Muscle layer of colon (tissue), 2 donors: ENCODE results near the gene SNAPC2.
"Not testable (repeated sequence)": the region's sequence is repeated elsewhere in the genome, so short reads cannot be mapped to it uniquely, and the experiment has no call there.

ENCODE experiments used
- H3K27ac ChIP-seq: one replicate; pipeline ENCODE4 v1.7.0; 2013; ENCODE audit warnings: low read depth, mild to moderate bottlenecking, low read length, moderate library complexity
- H3K27me3 ChIP-seq, 2 donors: one replicate each; pipeline ENCODE4 v1.7.0; 2013; ENCODE audit warnings: low read length in 2 of 2, mild to moderate bottlenecking in 2 of 2; ENCODE audit not compliant: insufficient read depth in 2 of 2, control insufficient read depth in 1 of 2
- H3K36me3 ChIP-seq: one replicate; pipeline ENCODE4 v1.7.0; 2013; ENCODE audit warnings: mild to moderate bottlenecking, low read length; ENCODE audit not compliant: insufficient read depth
- H3K4me1 ChIP-seq: one replicate; pipeline ENCODE4 v1.7.0; 2013; ENCODE audit warnings: mild to moderate bottlenecking, low read length; ENCODE audit not compliant: insufficient read depth
- H3K4me3 ChIP-seq, 2 donors: one replicate each; pipeline ENCODE4 v1.7.0; 2013; ENCODE audit warnings: low read length in 2 of 2, low read depth in 1 of 2, mild to moderate bottlenecking in 1 of 2, moderate library complexity in 1 of 2
- H3K9ac ChIP-seq: one replicate; pipeline ENCODE4 v1.7.0; 2013; ENCODE audit warnings: low read length
- H3K9me3 ChIP-seq: one replicate; pipeline ENCODE4 v1.7.0; 2013; ENCODE audit warnings: mild to moderate bottlenecking, low read length
- donor health status: abdominal sarcoma.
- donor health status: Adenocarcinoma of cecum.

Gene SNAPC2

DNA sequence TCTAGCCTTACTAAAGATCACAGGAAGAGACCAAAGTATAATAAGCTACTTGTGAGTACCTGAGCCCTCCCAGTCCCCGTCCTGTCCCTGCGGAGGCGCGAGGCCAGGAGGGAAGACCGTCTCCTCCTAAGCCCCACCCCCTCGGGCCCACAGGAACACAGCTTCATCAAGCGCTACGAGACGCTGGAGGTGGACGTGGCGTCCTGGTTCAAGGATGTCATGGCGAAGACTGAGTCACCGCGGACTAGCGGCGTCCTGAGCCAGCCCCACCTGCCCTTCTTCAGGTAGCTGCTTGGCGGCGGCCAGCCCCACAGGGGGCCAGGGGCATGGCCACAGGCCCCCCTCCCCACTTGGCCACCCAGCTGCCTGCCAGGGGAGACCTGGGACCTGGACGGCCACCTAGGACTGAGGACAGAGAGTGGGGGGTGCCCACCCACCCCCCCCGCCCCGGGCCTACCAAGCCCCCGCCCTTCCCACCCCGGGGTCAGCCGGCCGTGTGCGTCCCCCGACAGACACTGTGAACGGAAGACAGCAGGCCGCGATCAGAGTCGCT, 7.9 kb upstream of the SNAPC2 start:
- H3K9ac ChIP-seq: no peak overlapping the region
- H3K36me3 ChIP-seq: peaks cover 26% of the 10 kb centered on the region
- H3K27ac ChIP-seq: no peak overlapping the region
- peaks cover 5% of the 10 kb centered on the region for H3K4me1 ChIP-seq
- H3K4me3 ChIP-seq: no peak overlapping the region
- H3K9me3 ChIP-seq: no peaks in the 10 kb centered on the region
- H3K27me3 ChIP-seq: peaks cover 12 to 35% of the 10 kb centered on the region in 2 donors

- Histone ChIP-seq H3K4me1 (peaks cover 5% of the 10 kb centered on the region), H3K27me3 (peaks cover 12 to 42% of the 10 kb centered on the region in 2 donors), H3K9me3 (no peaks in the 10 kb centered on the region), H3K4me3 (no peak overlapping the region), H3K36me3 (peaks cover 26% of the 10 kb centered on the region), H3K9ac (no peak overlapping the region), H3K27ac (no peak overlapping the region)
Measured at GRCh38 chr19:7912697-7913564, 7.2 kb upstream of the SNAPC2 start.

- no peak overlapping the region for H3K27ac ChIP-seq
- no peaks in the 10 kb centered on the region for H3K9me3 ChIP-seq
- peaks cover 17 to 50% of the 10 kb centered on the region in 2 donors for H3K27me3 ChIP-seq
- H3K4me1 ChIP-seq: peaks cover 5% of the 10 kb centered on the region
- no peak overlapping the region for H3K9ac ChIP-seq
- no peak overlapping the region for H3K4me3 ChIP-seq
- H3K36me3 ChIP-seq: peaks cover 26% of the 10 kb centered on the region
Measured at GRCh38 chr19:7913652-7914051, 6.5 kb upstream of the SNAPC2 start.

DNA sequence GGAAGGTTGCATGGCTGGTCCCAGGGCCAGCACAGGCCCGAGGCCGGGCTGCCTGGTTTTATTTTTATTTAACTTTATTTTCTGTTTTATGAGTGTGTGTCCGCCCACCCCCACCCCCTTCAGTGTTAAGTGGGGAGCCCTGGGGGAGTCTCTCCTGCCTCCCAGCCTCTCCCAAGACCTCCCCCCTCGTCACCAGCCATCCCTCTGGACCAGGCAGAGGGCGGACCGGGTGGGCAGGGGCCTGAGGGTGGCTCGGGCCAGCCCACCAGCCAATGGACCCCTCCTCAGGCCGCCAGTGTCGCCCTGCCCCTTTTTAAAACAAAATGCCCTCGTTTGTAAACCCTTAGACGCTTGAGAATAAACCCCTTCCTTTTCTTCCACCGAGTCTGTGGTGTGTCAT, 6.0 kb upstream of the SNAPC2 start:
- no peaks in the 10 kb centered on the region for H3K9me3 ChIP-seq
- no peak overlapping the region for H3K4me3 ChIP-seq
- peaks cover 18 to 54% of the 10 kb centered on the region in 2 donors for H3K27me3 ChIP-seq
- H3K4me1 ChIP-seq: peaks cover 5% of the 10 kb centered on the region
- peaks cover 26% of the 10 kb centered on the region for H3K36me3 ChIP-seq
- no peak overlapping the region for H3K9ac ChIP-seq
- no peak overlapping the region for H3K27ac ChIP-seq

DNA sequence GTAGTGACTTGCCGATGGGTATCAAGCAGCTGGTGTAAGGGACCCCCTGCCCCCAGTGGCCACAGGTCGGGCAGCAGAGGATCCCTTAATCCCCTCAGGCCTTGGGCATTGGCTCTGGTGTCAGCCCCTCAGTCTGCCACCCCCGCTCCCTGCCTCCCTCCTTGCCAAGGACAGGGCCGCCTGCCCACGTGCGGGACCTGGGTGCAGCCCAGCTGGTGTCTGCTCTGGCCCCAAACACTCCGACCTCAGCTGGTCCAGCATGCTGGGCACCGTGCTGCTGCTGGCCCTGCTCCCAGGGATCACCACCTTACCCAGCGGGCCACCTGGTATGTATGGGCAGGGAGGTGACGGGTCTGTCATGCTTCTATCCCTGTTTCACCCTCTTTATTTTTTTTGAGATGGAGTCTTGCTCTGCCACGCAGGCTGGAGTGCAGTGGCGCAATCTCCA, 5.5 kb upstream of the SNAPC2 start, which contains the start of gene TGFBR3L:
TGFBR3L (plus strand) TSS at position 233 of the 448 bp plus-strand sequence.
- H3K4me3 ChIP-seq: no peak within 1 kb of the TSS
- H3K9me3 ChIP-seq: no peaks in the 10 kb centered on the region
- peaks cover 26% of the 10 kb centered on the region for H3K36me3 ChIP-seq
- H3K4me1 ChIP-seq: peaks cover 7% of the 10 kb centered on the region
- no peak within 1 kb of the TSS for H3K9ac ChIP-seq
- no peak within 1 kb of the TSS for H3K27ac ChIP-seq
- H3K27me3 ChIP-seq: peaks cover 18 to 59% of the 10 kb centered on the region in 2 donors

DNA sequence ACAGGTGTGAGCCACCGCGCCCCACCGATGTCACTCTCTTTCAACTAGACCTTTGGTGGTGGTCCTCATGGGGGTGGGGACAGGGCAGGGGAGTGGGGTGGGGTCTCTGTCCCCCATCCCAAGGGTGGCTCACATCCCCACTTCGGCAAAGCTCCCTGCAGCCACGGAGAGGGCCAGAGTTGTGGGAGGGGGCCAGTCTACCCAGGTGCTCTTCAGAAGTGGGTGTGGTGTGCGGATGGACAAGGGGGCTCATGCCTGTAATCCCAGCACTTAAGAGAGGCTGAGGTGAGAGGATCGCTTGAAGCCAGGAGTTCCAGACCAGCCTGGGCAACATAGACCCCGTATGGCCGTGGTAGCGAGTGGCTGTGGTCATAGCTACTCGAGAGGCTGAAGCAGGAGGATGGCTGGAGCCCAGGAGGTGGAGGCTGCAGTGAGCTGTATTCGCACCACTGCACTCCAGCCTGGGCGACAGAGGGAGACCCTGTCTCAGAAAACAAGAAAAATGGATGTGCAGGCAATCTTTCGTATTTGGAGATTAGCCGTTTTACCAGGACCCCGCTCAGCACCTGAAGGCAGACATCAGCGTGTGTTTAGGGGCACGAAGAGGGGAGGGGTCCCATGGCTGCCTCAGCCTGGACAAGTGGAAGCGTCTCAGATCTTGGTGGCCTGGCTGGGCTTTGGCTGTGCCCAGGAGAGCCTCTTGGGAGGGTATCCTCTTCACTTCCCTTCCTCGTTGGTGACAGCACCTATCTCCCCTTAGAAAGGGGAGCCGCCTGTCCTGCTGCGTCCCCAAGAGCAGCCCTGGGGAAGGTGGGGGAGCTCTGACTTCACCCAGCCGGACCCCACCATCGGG, 4.7 kb upstream of the SNAPC2 start:
- peaks cover 18% of the 10 kb centered on the region for H3K36me3 ChIP-seq
- H3K9me3 ChIP-seq: no peaks in the 10 kb centered on the region
- H3K27ac ChIP-seq: no peak overlapping the region
- peaks cover 18 to 62% of the 10 kb centered on the region in 2 donors for H3K27me3 ChIP-seq
- H3K9ac ChIP-seq: no peak overlapping the region
- H3K4me3 ChIP-seq: no peak overlapping the region
- peaks cover 10% of the 10 kb centered on the region for H3K4me1 ChIP-seq

DNA sequence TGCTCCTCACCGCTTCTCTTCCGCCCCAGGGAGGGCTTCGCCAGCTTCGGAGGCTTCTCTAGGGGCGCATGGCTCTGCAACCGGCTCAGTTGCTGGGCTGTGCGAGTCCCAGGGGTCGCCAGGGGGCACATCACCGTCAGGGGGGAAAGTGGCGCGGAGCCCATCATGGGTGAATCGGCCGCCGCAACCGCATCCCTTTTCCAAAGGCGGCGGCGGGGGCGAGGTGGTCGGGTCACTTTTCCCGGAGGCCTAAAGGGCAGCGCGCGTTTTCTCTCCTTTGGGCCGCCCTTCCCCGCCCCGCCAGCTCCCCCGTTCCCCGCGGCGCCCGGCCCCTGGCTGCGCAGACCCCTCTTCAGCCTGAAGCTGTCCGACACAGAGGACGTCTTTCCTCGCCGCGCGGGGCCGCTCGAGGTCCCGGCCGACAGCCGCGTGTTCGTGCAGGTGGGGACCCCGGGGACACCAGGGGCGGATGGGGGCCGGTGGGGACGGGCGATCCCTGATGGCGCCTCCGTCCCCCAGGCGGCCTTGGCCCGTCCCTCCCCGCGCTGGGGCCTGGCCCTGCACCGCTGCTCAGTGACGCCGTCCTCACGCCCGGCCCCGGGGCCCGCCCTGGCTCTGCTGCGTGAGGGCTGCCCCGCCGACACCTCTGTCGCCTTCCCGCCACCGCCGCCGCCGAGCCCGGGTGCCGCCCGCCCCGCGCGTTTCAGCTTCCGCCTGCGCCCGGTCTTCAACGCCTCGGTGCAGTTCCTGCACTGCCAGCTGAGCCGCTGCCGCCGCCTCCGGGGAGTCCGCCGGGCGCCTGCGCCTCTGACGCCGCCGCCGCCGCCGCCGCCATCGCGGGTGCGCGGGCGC, 3.8 kb upstream of the SNAPC2 start:
- H3K36me3 ChIP-seq: peaks cover 9% of the 10 kb centered on the region
- peaks cover 18 to 62% of the 10 kb centered on the region in 2 donors for H3K27me3 ChIP-seq
- no peak overlapping the region for H3K9ac ChIP-seq
- no peak overlapping the region for H3K27ac ChIP-seq
- H3K4me3 ChIP-seq: no peak overlapping the region
- H3K4me1 ChIP-seq: peaks cover 15% of the 10 kb centered on the region
- H3K9me3 ChIP-seq: no peaks in the 10 kb centered on the region

- Histone ChIP-seq H3K27me3 (peaks cover 18 to 62% of the 10 kb centered on the region in 2 donors), H3K9ac (no peak overlapping the region)
Measured at GRCh38 chr19:7916955-7917266, 3.2 kb upstream of the SNAPC2 start.

DNA sequence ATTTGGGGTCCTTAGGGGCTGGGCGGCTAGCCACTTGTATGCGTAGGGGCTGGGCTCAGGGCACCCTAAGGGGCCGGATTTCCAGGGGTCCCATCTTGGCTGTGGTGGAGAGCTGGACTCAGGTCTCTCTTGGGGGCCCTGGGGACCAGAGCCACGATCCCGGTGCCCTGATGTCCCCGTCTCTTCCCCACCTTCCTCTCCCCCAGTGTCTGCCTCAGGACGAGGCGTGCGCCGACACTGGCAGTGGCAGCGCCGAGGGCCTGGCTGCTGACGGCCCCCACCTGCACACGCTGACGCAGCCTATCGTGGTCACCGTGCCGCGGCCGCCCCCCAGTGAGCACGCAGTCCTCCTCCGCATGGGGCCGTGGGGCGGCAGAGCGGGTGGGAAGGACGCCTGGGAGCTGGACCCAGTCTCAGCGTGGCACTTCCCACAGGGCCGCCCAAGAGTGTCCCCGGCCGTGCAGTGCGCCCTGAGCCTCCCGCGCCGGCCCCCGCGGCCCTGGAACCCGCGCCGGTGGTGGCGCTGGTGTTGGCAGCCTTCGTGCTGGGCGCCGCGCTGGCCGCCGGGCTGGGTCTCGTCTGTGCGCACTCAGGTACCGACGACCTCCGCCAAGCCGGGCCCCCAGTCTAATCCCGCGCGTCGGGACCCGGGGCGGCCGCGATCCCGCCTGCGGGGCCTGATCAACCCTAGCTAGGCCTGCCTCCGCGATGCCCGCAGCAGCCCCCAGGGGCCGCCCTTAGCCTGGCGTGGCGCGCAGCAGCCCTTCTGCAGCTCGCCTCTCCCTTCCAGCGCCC, 2.7 kb upstream of the SNAPC2 start:
- peaks cover 26% of the 10 kb centered on the region for H3K4me1 ChIP-seq
- peaks cover 18 to 62% of the 10 kb centered on the region in 2 donors for H3K27me3 ChIP-seq
- H3K4me3 ChIP-seq: no peak overlapping the region
- H3K9ac ChIP-seq: no peak overlapping the region
- H3K27ac ChIP-seq: no peak overlapping the region
- peaks cover 10% of the 10 kb centered on the region for H3K36me3 ChIP-seq
- H3K9me3 ChIP-seq: no peaks in the 10 kb centered on the region

More at GRCh38 chr19:7916955-7917266, 3.2 kb upstream of the SNAPC2 start:
- Histone ChIP-seq H3K4me3 (no peak overlapping the region), H3K4me1 (peaks cover 21% of the 10 kb centered on the region), H3K36me3 (peaks cover 7% of the 10 kb centered on the region), H3K27ac (no peak overlapping the region), H3K9me3 (no peaks in the 10 kb centered on the region)

DNA sequence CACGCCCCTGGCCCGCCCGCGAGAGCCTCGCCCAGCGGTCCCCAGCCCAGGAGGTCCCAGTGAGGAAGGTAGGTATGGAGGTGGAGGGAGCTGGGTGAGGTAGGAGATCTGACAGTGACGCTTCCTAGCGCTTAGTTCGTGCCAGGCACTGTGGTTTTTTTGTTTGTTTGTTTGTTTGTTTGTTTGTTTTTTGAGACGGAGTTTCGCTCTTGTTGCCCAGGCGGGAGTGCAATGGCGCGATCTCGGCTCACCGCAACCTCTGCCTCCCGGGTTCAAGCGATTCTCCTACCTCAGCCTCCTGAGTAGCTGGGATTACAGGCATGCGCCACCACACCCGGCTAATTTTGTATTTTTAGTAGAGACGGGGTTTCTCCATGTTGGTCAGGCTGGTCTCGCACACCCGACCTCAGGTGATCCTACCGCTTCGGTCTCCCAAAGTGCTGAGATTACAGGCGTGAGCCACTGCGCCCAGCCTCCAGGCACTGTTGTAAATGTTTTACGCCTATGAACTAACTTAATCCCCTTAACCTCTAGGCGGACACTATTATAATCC, 2.0 kb upstream of the SNAPC2 start:
- H3K9ac ChIP-seq, H3K4me3 ChIP-seq, H3K9me3 ChIP-seq, H3K27ac ChIP-seq: not testable (repeated sequence)
- Histone ChIP-seq H3K36me3 (peaks cover 16% of the 10 kb centered on the region), H3K27me3 (peaks cover 18 to 62% of the 10 kb centered on the region in 2 donors), H3K4me1 (peaks cover 32% of the 10 kb centered on the region)
